ENCODE data around the gene PGAP3. TPM values are rescaled to one million over a fixed set of nuclear protein-coding genes. Genes with fewer than 3 reads are reported as not detected.

The PGAP3 gene
- total and polyA plus RNA-seq, 3 experiments from 2014 or later, result 11.8 to 22.4 (median 12.1) TPM

GRCh38 chr17:39703913-39704312 is 16.1 kb upstream of the PGAP3 start:
- no peaks in the 10 kb centered on the region for H3K9me3 Mint-ChIP-seq
- peaks cover 18 to 30% of the 10 kb centered on the region in 2 donors for H3K27me3 Mint-ChIP-seq
- Histone ChIP-seq H3K27me3 (ENCODE audit: insufficient read depth, low read length, poor library complexity, severe bottlenecking) (peaks cover 10% of the 10 kb centered on the region), H3K36me3 (ENCODE audit: insufficient read depth, low read length) (no peaks in the 10 kb centered on the region), H3K9me3 (ENCODE audit: low read length) (no peaks in the 10 kb centered on the region), H3K4me3 (ENCODE audit: low read length) (no peak overlapping the region), H3K4me1 (ENCODE audit: insufficient read depth, low read length) (peaks cover 18% of the 10 kb centered on the region), H3K27ac (ENCODE audit: low read depth, low read length) (no peak overlapping the region)
- H3K4me1 Mint-ChIP-seq, result peaks cover 16 to 25% (median 24%) of the 10 kb centered on the region in 3 donors
- no peak overlapping the region for H3K27ac Mint-ChIP-seq
- peaks cover 0 to 4% (median 0%) of the 10 kb centered on the region in 3 donors for H3K36me3 Mint-ChIP-seq
- no peak for DNase-seq
- ChIA-PET CTCF (interaction anchor here (1.1 to 1.2 kb wide), 2 partner anchors 27 to 488 kb away, joined by 3 read pairs; partner anchors contain the start of gene MIEN1), POLR2A (no interaction called here)
- H3K4me3 Mint-ChIP-seq, result no peak overlapping the region

GRCh38 chr17:39702901-39703893 is 15.3 kb upstream of the PGAP3 start:
- ChIA-PET POLR2A (no interaction called here), CTCF (interaction anchor here (1.1 to 1.5 kb wide), 3 partner anchors 27 to 489 kb away, joined by 3 read pairs; partner anchors contain the start of gene MIEN1)
- Mint-ChIP-seq H3K27me3 (peaks cover 18 to 33% of the 10 kb centered on the region in 2 donors), H3K9me3 (no peaks in the 10 kb centered on the region), H3K27ac (peak overlapping the region in 1 of 8 donors; percentile 26), H3K4me3 (peak overlapping the region in 1 of 7 donors; percentile 28), H3K4me1 (peaks cover 15 to 25% (median 25%) of the 10 kb centered on the region in 3 donors), H3K36me3 (peaks cover 0 to 4% (median 0%) of the 10 kb centered on the region in 3 donors)
- DNase-seq, result no peak
- no peak overlapping the region for H3K27ac ChIP-seq (ENCODE audit: low read depth, low read length)
- no peak overlapping the region for H3K4me3 ChIP-seq (ENCODE audit: low read length)
- no peaks in the 10 kb centered on the region for H3K9me3 ChIP-seq (ENCODE audit: low read length)
- no peaks in the 10 kb centered on the region for H3K36me3 ChIP-seq (ENCODE audit: insufficient read depth, low read length)
- peaks cover 10% of the 10 kb centered on the region for H3K27me3 ChIP-seq (ENCODE audit: insufficient read depth, low read length, poor library complexity, severe bottlenecking)
- H3K4me1 ChIP-seq (ENCODE audit: insufficient read depth, low read length), result peaks cover 13% of the 10 kb centered on the region

DNA sequence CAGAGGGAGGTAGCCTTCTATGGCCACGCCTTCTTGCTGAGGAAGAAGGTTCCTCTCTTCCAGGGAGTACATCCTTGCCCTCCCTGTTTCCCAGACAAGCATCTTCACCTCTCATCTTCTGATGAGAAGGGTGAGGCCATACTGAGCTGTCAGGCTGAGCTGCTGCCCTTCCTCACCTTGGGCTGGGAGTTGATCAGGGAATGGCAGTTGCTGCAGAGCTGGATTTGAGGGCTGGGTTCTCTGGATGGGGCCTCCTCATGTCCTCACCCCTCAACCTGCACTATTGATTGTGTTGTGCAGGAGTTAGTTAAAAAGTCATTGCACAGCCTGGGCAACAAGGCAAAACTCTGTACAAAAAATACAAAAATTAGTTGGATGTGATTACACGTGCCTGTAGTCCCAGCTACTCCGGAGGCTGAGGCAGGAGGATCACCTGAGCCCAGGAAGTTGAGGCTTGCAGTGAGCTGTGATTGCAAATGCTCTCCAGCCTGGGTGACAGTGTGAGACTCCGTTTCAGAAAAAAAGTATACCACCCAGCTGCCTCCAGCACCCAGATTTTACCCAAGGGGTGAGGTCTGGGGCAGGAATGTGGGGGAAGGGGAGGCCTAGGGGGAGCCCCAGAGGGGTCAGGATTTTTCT is 14.0 kb upstream of the PGAP3 start:
- POLR2A ChIA-PET, result no interaction called here
- no peaks in the 10 kb centered on the region for H3K36me3 ChIP-seq (ENCODE audit: insufficient read depth, low read length)

GRCh38 chr17:39701012-39701783 is 13.3 kb upstream of the PGAP3 start:
- ChIA-PET POLR2A (no interaction called here), CTCF (interaction anchor here (0.9 to 1.5 kb wide), 2 partner anchors 36 to 80 kb away, joined by 3 to 4 read pairs; no protein-coding TSS in a partner anchor)
- no peak for DNase-seq
- peaks cover 10% of the 10 kb centered on the region for H3K27me3 ChIP-seq (ENCODE audit: insufficient read depth, low read length, poor library complexity, severe bottlenecking)
- H3K27ac ChIP-seq (ENCODE audit: low read depth, low read length), result no peak overlapping the region
- H3K4me1 ChIP-seq (ENCODE audit: insufficient read depth, low read length), result no peaks in the 10 kb centered on the region
- H3K4me3 ChIP-seq (ENCODE audit: low read length), result no peak overlapping the region
- no peaks in the 10 kb centered on the region for H3K36me3 ChIP-seq (ENCODE audit: insufficient read depth, low read length)
- Mint-ChIP-seq H3K27me3 (peaks cover 21 to 43% of the 10 kb centered on the region in 2 donors), H3K4me1 (peaks cover 7 to 14% (median 12%) of the 10 kb centered on the region in 3 donors), H3K4me3 (peak overlapping the region in 1 of 7 donors; percentile 64), H3K36me3 (peaks cover 0 to 4% (median 3%) of the 10 kb centered on the region in 3 donors), H3K27ac (peak overlapping the region in 2 of 8 donors; percentile 13 to 44), H3K9me3 (no peaks in the 10 kb centered on the region)
- H3K9me3 ChIP-seq (ENCODE audit: low read length), result no peaks in the 10 kb centered on the region

More for the DNA sequence above, 14.0 kb upstream of the PGAP3 start:
- Histone ChIP-seq H3K4me3 (ENCODE audit: low read length) (no peak overlapping the region), H3K27me3 (ENCODE audit: insufficient read depth, low read length, poor library complexity, severe bottlenecking) (peaks cover 10% of the 10 kb centered on the region), H3K9me3 (ENCODE audit: low read length) (no peaks in the 10 kb centered on the region), H3K27ac (ENCODE audit: low read depth, low read length) (no peak overlapping the region), H3K4me1 (ENCODE audit: insufficient read depth, low read length) (peaks cover 5% of the 10 kb centered on the region)
- H3K27ac Mint-ChIP-seq, result no peak overlapping the region
- peaks cover 10 to 19% (median 18%) of the 10 kb centered on the region in 3 donors for H3K4me1 Mint-ChIP-seq
- H3K27me3 Mint-ChIP-seq, result peaks cover 21 to 42% of the 10 kb centered on the region in 2 donors
- no peaks in the 10 kb centered on the region for H3K9me3 Mint-ChIP-seq
- H3K36me3 Mint-ChIP-seq, result peaks cover 0 to 4% (median 3%) of the 10 kb centered on the region in 3 donors
- DNase-seq, result no peak
- CTCF ChIA-PET, result interaction anchor here (1.5 kb wide), 1 partner anchor 36 kb away, joined by 3 read pairs; no protein-coding TSS in a partner anchor
- no peak overlapping the region for H3K4me3 Mint-ChIP-seq

DNA sequence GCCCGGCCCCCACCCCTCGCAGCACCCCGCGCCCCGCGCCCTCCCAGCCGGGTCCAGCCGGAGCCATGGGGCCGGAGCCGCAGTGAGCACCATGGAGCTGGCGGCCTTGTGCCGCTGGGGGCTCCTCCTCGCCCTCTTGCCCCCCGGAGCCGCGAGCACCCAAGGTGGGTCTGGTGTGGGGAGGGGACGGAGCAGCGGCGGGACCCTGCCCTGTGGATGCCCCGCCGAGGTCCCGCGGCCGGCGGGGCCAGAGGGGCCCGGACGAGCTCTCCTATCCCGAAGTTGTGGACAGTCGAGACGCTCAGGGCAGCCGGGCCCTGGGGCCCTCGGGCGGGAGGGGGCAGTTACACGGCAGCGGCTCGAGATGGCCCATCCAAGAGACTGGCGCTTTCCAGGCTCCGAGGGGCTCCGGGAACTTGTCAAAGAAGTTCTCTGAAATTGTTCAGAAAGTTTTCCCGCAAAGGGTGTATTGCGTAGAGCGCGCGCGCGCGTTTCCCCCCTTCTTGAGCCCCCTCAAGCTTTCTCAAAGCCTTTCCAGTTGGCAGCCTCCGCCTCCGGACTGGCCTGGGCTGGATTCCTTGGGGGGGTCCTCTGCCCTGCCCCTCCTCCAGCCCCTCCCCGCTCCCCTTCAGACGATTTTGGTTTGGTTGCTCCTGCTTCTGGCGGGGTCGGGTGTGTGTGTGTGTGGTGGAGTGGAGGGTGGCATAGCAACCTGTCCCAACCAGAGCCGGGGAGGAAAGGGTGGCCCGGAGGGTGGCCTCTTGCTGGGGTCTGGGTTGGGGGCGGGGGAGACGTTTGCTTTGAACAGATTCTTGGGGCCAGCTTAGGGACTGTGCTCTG is 12.5 kb upstream of the PGAP3 start:
- H3K4me1 ChIP-seq (ENCODE audit: insufficient read depth, low read length), result no peaks in the 10 kb centered on the region
- H3K9me3 ChIP-seq (ENCODE audit: low read length), result no peaks in the 10 kb centered on the region
- no peaks in the 10 kb centered on the region for H3K36me3 ChIP-seq (ENCODE audit: insufficient read depth, low read length)
- Mint-ChIP-seq H3K9me3 (no peaks in the 10 kb centered on the region), H3K36me3 (peaks cover 0 to 4% (median 3%) of the 10 kb centered on the region in 3 donors), H3K27ac (no peak overlapping the region), H3K4me1 (peaks cover 7 to 14% (median 12%) of the 10 kb centered on the region in 3 donors), H3K27me3 (peaks cover 21 to 43% of the 10 kb centered on the region in 2 donors), H3K4me3 (peak overlapping the region in 1 of 7 donors; percentile 64)
- H3K27me3 ChIP-seq (ENCODE audit: insufficient read depth, low read length, poor library complexity, severe bottlenecking), result peaks cover 10% of the 10 kb centered on the region
- no peak overlapping the region for H3K4me3 ChIP-seq (ENCODE audit: low read length)
- CTCF ChIA-PET, result interaction anchor here (0.9 kb wide), 1 partner anchor 79 kb away, joined by 4 read pairs; no protein-coding TSS in a partner anchor
- POLR2A ChIA-PET, result interaction anchor here (0.5 to 1.0 kb wide), 2 partner anchors 12 to 440 kb away, joined by 4 read pairs; partner anchors contain the start of genes CASC3 and PGAP3
- no peak for DNase-seq
- H3K27ac ChIP-seq (ENCODE audit: low read depth, low read length), result no peak overlapping the region

GRCh38 chr17:39699818-39700147 is 11.9 kb upstream of the PGAP3 start, which contains the start of gene ERBB2:
ERBB2 (plus strand) TSS chr17:39700064; CDS start chr17:39700239, 175 bp downstream.
- H3K4me3 Mint-ChIP-seq, result peak within 1 kb of the TSS in 3 of 7 donors; percentile 18 to 64 (median 22)
- peaks cover 21 to 43% of the 10 kb centered on the region in 2 donors for H3K27me3 Mint-ChIP-seq
- no peaks in the 10 kb centered on the region for H3K4me1 ChIP-seq (ENCODE audit: insufficient read depth, low read length)
- H3K9me3 Mint-ChIP-seq, result no peaks in the 10 kb centered on the region
- H3K27me3 ChIP-seq (ENCODE audit: insufficient read depth, low read length, poor library complexity, severe bottlenecking), result peaks cover 10% of the 10 kb centered on the region
- ChIA-PET POLR2A (interaction anchor here (1.0 kb wide), 1 partner anchor 12 kb away, joined by 4 read pairs; the partner anchor contains the start of gene PGAP3), CTCF (no interaction called here)
- H3K4me3 ChIP-seq (ENCODE audit: low read length), result no peak within 1 kb of the TSS
- H3K36me3 ChIP-seq (ENCODE audit: insufficient read depth, low read length), result no peaks in the 10 kb centered on the region
- DNase-seq, result no peak
- peaks cover 0 to 4% (median 3%) of the 10 kb centered on the region in 3 donors for H3K36me3 Mint-ChIP-seq
- no peaks in the 10 kb centered on the region for H3K9me3 ChIP-seq (ENCODE audit: low read length)
- H3K27ac Mint-ChIP-seq, result peak within 1 kb of the TSS in 4 of 8 donors; percentile 3 to 57 (median 36)
- peaks cover 7 to 14% (median 12%) of the 10 kb centered on the region in 3 donors for H3K4me1 Mint-ChIP-seq
- no peak within 1 kb of the TSS for H3K27ac ChIP-seq (ENCODE audit: low read depth, low read length)

Measured in CD8-positive, alpha-beta memory T cell (primary cell).